B cell (primary cell): ENCODE measurements around the gene MMP26. TPM values are rescaled to one million over a fixed set of nuclear protein-coding genes. Genes with fewer than 3 reads are reported as not detected.

Experiments
- ATAC-seq: fragments of 200-7000 bp; cut with Tn5 transposase; one replicate; pipeline ENCODE4 v1.10.0; 2021; ENCODE audit warnings: low read depth, mild to moderate bottlenecking, moderate number of reproducible peaks, moderate library complexity
- CTCF ChIA-PET: fragments of 350-600 bp; sonication (Branson Sonifier 250); formaldehyde crosslinking; loops from one replicate; lab custom pipeline; 2021; ENCODE audit warnings: antibody characterized with exemption, inconsistent platforms; lab: Charles Lee
- POLR2A ChIA-PET: fragments of 350-600 bp; sonication (Branson Sonifier 250); formaldehyde crosslinking; loops from one replicate; lab custom pipeline; 2021; ENCODE audit warnings: antibody characterized with exemption; lab: Charles Lee
- DNase-seq: peaks from one replicate; pipeline ENCODE4 v3.0.0; 2013
- H2AFZ ChIP-seq: 2 replicates; pipeline ENCODE4 v1.6.1; 2012; ENCODE audit warnings: mild to moderate bottlenecking, low read depth, low read length; ENCODE audit not compliant: insufficient read depth, poor library complexity, severe bottlenecking
- H3K27ac ChIP-seq, 2 donors: 1 replicate in 1 of 2; 2 replicates in 1 of 2; pipeline ENCODE4 v1.5.1; 2012 to 2013; ENCODE audit warnings: low read length in 2 of 2, mild to moderate bottlenecking in 2 of 2, moderate library complexity in 1 of 2
- H3K27me3 ChIP-seq, 4 experiments: fragments of 200-600 bp in 1 of 4; sonication (generic) in 1 of 4; replicated peaks in 1 of 4; 1 replicate in 2 of 4; 2 replicates in 2 of 4; pipeline versions ENCODE4 v1.6.1 to v1.7.0; 2013 to 2016; ENCODE audit warnings: low read length in 3 of 4, mild to moderate bottlenecking in 2 of 4, mixed read lengths in 1 of 4, moderate library complexity in 1 of 4; ENCODE audit not compliant: insufficient read depth in 4 of 4, control insufficient read depth in 3 of 4; ENCODE audit errors: control extremely low read depth in 1 of 4
- H3K36me3 ChIP-seq, 2 experiments: replicated peaks in 1 of 2; 1 replicate in 1 of 2; 2 replicates in 1 of 2; pipeline versions ENCODE4 v1.6.1 to v1.7.1; 2013; ENCODE audit warnings: low read length in 1 of 2; ENCODE audit not compliant: insufficient read depth in 2 of 2, control insufficient read depth in 1 of 2; ENCODE audit errors: control extremely low read depth in 1 of 2, extremely low read depth in 1 of 2
- H3K4me1 ChIP-seq, 2 donors: fragments of 200-600 bp in 1 of 2; sonication (generic) in 1 of 2; 1 replicate in 1 of 2; 2 replicates in 1 of 2; pipeline versions ENCODE4 v1.5.1 to v1.6.1; 2013 to 2017; ENCODE audit warnings: low read length in 2 of 2; ENCODE audit not compliant: control insufficient read depth in 2 of 2, insufficient read depth in 2 of 2
- H3K4me2 ChIP-seq: replicated peaks from 2 replicates; pipeline ENCODE3; 2012; ENCODE audit warnings: mild to moderate bottlenecking, low read depth, low read length; ENCODE audit not compliant: poor library complexity, severe bottlenecking
- H3K4me3 ChIP-seq, 5 experiments: fragments of 200-600 bp in 1 of 5; sonication (generic) in 1 of 5; 1 replicate in 3 of 5; 2 replicates in 2 of 5; pipeline versions ENCODE4 v1.5.1 to v1.7.0; 2011 to 2016; ENCODE audit warnings: low read length in 4 of 5, mild to moderate bottlenecking in 4 of 5, low read depth in 2 of 5, control low read depth in 1 of 5, moderate library complexity in 1 of 5; ENCODE audit not compliant: insufficient read depth in 1 of 5; ENCODE audit errors: control extremely low read depth in 1 of 5, extremely low read depth in 1 of 5
- H3K79me2 ChIP-seq: fragments of 200-600 bp; sonication (generic); one replicate; pipeline ENCODE4 v1.6.0; 2016; ENCODE audit warnings: low read length; ENCODE audit not compliant: control insufficient read depth, insufficient read depth
- H3K9ac ChIP-seq: fragments of 200-600 bp; sonication (generic); 2 replicates; pipeline ENCODE4 v1.6.1; 2017; ENCODE audit warnings: mild to moderate bottlenecking, low read length, moderate library complexity
- H3K9me3 ChIP-seq, 3 donors: one replicate each; pipeline versions ENCODE4 v1.6.1 to v1.7.1; 2013; ENCODE audit warnings: low read length in 2 of 3; ENCODE audit not compliant: control insufficient read depth in 2 of 3, insufficient read depth in 1 of 3; ENCODE audit errors: control extremely low read depth in 1 of 3
- H4K20me1 ChIP-seq: 2 replicates; pipeline ENCODE4 v1.6.0; 2012; ENCODE audit warnings: mild to moderate bottlenecking, low read length; ENCODE audit not compliant: insufficient read depth, control insufficient read depth, poor library complexity, severe bottlenecking
- H3K27ac Mint-ChIP-seq: one replicate; pipeline ENCODE4 v1.8.0; 2021; ENCODE audit warnings: mixed read lengths
- H3K27me3 Mint-ChIP-seq: one replicate; pipeline ENCODE4 v1.8.0; 2021; ENCODE audit warnings: mixed read lengths
- H3K4me1 Mint-ChIP-seq: one replicate; pipeline ENCODE4 v1.8.0; 2021; ENCODE audit warnings: mixed read lengths
- H3K4me3 Mint-ChIP-seq: one replicate; pipeline ENCODE4 v1.8.0; 2021; ENCODE audit warnings: mixed read lengths
- H3K9me3 Mint-ChIP-seq: one replicate; pipeline ENCODE4 v1.8.0; 2022; ENCODE audit warnings: mixed read lengths; ENCODE audit not compliant: insufficient read depth
- CTCF ChIP-seq: fragments of 200-600 bp; IDR thresholded peaks from one replicate; pipeline ENCODE4 v1.8.0; 2022; ENCODE audit warnings: antibody characterized with exemption, mild to moderate bottlenecking
- EZH2 ChIP-seq: IDR thresholded peaks from 2 replicates; pipeline ENCODE4 v1.6.1; 2012; ENCODE audit warnings: borderline replicate concordance, low read depth, mild to moderate bottlenecking, moderate library complexity, low read length; ENCODE audit not compliant: insufficient read depth, poor library complexity, severe bottlenecking
- WGBS: methylation state at CpG from one replicate; pipeline ENCODE4 v1.1.5; 2013; ENCODE audit warnings: missing lambda C conversion rate; ENCODE audit not compliant: insufficient coverage; 5-methylcytosine and 5-hydroxymethylcytosine counted together
- intact Hi-C: fragments of 100-400 bp; cut with micrococcal nuclease; formaldehyde crosslinking; loops from one replicate; pipeline ENCODE4 v1.10.0; 2022
- polyA plus RNA-seq: library from polyadenylated mRNA; depleted of rRNA; stranded (reverse); fragments of >200 nt; gene quantifications from 2 replicates; pipeline ENCODE4 v1.2.3, GENCODE V29; 2012
- total RNA-seq, 2 donors: library from RNA; stranded (reverse); fragments of 120-200 nt in 1 of 2; gene quantifications; 1 replicate in 1 of 2; 2 replicates in 1 of 2; pipeline versions ENCODE4 v1.2.3 to v1.2.4, GENCODE V29; 2013 to 2022

Gene MMP26
- total and polyA plus RNA-seq, 2 donors (not counting 1 experiment from before 2014, with no cell fraction given) = not detected

- no peaks in the 10 kb centered on the region for H3K27me3 ChIP-seq
- no peak overlapping the region for H3K27ac Mint-ChIP-seq
- peaks cover 38% of the 10 kb centered on the region for H3K27me3 Mint-ChIP-seq
- no peaks in the 10 kb centered on the region for H3K4me1 ChIP-seq
- H4K20me1 ChIP-seq = no peaks in the 10 kb centered on the region
- no peak overlapping the region for H3K27ac ChIP-seq
- intact Hi-C loops = no loop called here
- H3K4me3 Mint-ChIP-seq = no peak overlapping the region
- H3K4me1 Mint-ChIP-seq = no peaks in the 10 kb centered on the region
- DNase-seq (no peak), ATAC-seq (no peak)
- no peak overlapping the region for H3K9ac ChIP-seq
- WGBS = no CpG with 5 or more reads among the region's 2 CpGs
- H3K36me3 ChIP-seq = no peaks in the 10 kb centered on the region
- no peak overlapping the region for H2AFZ ChIP-seq
- H3K4me2 ChIP-seq = no peak overlapping the region
- ChIA-PET POLR2A (no interaction called here), CTCF (no interaction called here)
- H3K9me3 Mint-ChIP-seq = no peaks in the 10 kb centered on the region
- H3K9me3 ChIP-seq = no peaks in the 10 kb centered on the region
- no peaks in the 10 kb centered on the region for H3K79me2 ChIP-seq
- TF ChIP-seq CTCF = no peak
- no peak overlapping the region for H3K4me3 ChIP-seq
Measured at GRCh38 chr11:4671741-4672140, 32.8 kb upstream of the MMP26 start.

- no peak overlapping the region for H3K4me3 Mint-ChIP-seq
- no CpG with 5 or more reads among the region's 3 CpGs for WGBS
- Histone ChIP-seq H3K36me3 (no peaks in the 10 kb centered on the region), H3K9me3 (no peaks in the 10 kb centered on the region), H3K4me2 (no peak overlapping the region), H3K4me3 (no peak overlapping the region), H3K27ac (no peak overlapping the region), H2AFZ (no peak overlapping the region), H4K20me1 (no peaks in the 10 kb centered on the region), H3K9ac (no peak overlapping the region), H3K79me2 (no peaks in the 10 kb centered on the region), H3K27me3 (no peaks in the 10 kb centered on the region), H3K4me1 (no peaks in the 10 kb centered on the region)
- ChIA-PET CTCF (no interaction called here), POLR2A (no interaction called here)
- peaks cover 38% of the 10 kb centered on the region for H3K27me3 Mint-ChIP-seq
- ATAC-seq (no peak), DNase-seq (no peak)
- no peak for TF ChIP-seq CTCF
- no peak for TF ChIP-seq EZH2
- intact Hi-C loops = no loop called here
- no peak overlapping the region for H3K27ac Mint-ChIP-seq
- no peaks in the 10 kb centered on the region for H3K4me1 Mint-ChIP-seq
- H3K9me3 Mint-ChIP-seq = no peaks in the 10 kb centered on the region
Measured at GRCh38 chr11:4672470-4672869, 32.1 kb upstream of the MMP26 start.
